Measurements from ENCODE around the gene PDSS2.
"Not testable (repeated sequence)": the region's sequence is repeated elsewhere in the genome, so short reads cannot be mapped to it uniquely, and the experiment has no call there.

GRCh38 chr6:107164299-107164698, 295.1 kb downstream of the PDSS2 start:
- TF ChIP-seq, protein P1, sequence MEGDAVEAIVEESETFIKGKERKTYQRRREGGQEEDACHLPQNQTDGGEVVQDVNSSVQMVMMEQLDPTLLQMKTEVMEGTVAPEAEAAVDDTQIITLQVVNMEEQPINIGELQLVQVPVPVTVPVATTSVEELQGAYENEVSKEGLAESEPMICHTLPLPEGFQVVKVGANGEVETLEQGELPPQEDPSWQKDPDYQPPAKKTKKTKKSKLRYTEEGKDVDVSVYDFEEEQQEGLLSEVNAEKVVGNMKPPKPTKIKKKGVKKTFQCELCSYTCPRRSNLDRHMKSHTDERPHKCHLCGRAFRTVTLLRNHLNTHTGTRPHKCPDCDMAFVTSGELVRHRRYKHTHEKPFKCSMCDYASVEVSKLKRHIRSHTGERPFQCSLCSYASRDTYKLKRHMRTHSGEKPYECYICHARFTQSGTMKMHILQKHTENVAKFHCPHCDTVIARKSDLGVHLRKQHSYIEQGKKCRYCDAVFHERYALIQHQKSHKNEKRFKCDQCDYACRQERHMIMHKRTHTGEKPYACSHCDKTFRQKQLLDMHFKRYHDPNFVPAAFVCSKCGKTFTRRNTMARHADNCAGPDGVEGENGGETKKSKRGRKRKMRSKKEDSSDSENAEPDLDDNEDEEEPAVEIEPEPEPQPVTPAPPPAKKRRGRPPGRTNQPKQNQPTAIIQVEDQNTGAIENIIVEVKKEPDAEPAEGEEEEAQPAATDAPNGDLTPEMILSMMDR (IDR thresholded peaks at IDR 0.05; ENCODE audit: poor library complexity, severe bottlenecking) = not testable (repeated sequence)
- not testable (repeated sequence) for TF ChIP-seq POLR2AphosphoS5 (IDR thresholded peaks at IDR 0.05); REST (IDR thresholded peaks at IDR 0.05; ENCODE audit: borderline replicate concordance); TAF1 (IDR thresholded peaks at IDR 0.05; ENCODE audit: low read depth); EZH2 (IDR thresholded peaks at IDR 0.05; ENCODE audit: borderline replicate concordance, insufficient read depth, low read length, poor library complexity, severe bottlenecking); EP300 (conservative IDR thresholded peaks at IDR 0.05; ENCODE audit: poor library complexity, severe bottlenecking); RAD21 (conservative IDR thresholded peaks at IDR 0.05); SMC3 (conservative IDR thresholded peaks at IDR 0.05; ENCODE audit: poor library complexity); MXI1 (conservative IDR thresholded peaks at IDR 0.05; ENCODE audit: poor library complexity, severe bottlenecking)
